ENCODE measurements around the gene FOXK1.

DNA sequence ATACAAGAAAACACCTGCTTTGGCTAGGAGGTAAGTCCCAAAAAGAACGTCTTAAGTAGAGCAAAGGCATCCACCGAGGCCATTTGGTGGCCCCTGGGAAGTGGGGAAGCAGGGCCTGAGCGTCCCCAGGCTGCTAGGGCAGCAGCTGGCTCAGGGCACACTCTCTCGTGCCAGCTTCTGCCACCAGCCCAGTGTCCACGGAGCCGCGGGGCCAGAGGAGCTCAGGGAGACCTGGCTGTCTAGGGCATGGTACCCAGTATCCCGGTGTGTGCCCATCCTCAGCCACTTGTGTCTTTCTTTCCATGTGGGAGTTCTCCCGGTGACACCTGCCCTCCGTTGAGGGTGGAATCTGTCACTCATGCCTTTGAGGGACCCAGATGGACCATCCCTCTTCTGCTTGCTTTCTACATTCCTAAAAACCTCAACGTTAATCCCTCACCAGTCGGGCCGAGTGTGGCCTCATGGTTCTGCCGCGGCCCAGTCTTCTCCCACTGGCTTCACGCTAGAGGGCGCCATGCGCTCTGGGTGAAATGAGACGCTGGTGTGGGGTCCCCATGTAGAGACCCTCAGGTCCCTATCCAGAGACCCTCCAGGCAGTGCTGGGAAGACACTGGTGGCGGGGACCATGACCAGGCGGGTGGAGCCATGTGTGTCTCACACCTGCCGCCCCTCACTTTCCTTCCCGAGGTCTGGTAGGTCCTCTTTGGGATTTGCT, 83.8 kb downstream of the FOXK1 start:
- TF ChIP-seq POLR2A (IDR thresholded peaks at IDR 0.05), result no peak
- no peak for TF ChIP-seq CTCF (IDR thresholded peaks at IDR 0.05)
- no peak for TF ChIP-seq EP300 (IDR thresholded peaks at IDR 0.05)

All from upper lobe of left lung (tissue), 4 donors.